Measurements from ENCODE around the gene ZNF768. TPM values are rescaled to one million over a fixed set of nuclear protein-coding genes. Genes with fewer than 3 reads are reported as not detected.
A peak's percentile ranks its signal among the peaks of the same experiment; 100 is the strongest.

ZNF768 gene
- total and polyA plus RNA-seq, 2 of the 13 experiments (the other 11 are each of a cell fraction or from before 2014, with no cell fraction given): 26.7 to 34.4 TPM

DNA sequence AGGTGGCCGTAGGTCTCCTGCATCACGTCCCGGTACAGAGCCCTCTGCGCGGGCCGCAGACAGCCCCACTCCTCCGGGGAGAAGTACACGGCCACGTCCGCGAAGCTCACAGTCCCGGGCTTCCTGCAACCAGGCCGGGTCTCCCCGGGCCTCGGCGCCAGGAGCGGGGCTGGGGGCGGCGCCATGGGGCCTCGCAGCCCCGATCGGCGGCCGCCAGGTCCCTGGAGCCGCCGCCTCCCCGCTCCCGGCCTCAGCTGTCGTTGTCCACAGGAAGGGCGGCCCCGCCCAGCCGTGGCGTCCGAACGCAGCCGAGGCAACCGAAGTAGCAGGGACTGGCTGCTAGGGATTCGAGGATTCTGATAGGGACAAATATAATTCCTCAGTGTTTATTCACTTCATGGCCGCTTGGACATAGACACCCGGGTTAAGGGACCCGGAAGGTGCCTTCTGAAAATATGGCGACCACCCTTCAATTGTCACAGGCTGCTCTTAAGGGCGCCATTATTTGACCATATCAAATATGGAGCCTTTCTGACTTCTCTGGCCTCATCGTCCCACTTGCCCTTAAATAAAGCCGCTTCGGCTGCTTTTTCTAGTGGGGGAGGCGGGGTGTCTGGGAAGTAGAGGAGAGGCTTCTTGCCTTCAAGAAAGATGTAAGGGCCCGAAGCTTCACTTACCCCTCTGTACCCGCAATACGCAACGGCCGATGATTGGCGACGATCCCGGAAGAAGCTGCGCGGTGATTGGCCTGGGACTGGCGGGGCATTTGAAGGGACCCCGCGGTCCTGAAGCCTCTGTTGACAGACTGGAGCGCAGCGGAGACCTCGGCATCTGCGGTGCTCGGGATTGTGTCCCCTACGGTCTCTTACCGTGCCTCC, 45.3 kb upstream of the ZNF768 start, which contains the start of gene ZNF688 (continued):
- TF ChIP-seq HNF4A (CRISPR knock-in tag; IDR thresholded peaks at IDR 0.05): no peak; the same call in 1 of the 2 replicates
- TF ChIP-seq ZNF672 (CRISPR knock-in tag; IDR thresholded peaks at IDR 0.05): no peak
- TF ChIP-seq, protein P1, sequence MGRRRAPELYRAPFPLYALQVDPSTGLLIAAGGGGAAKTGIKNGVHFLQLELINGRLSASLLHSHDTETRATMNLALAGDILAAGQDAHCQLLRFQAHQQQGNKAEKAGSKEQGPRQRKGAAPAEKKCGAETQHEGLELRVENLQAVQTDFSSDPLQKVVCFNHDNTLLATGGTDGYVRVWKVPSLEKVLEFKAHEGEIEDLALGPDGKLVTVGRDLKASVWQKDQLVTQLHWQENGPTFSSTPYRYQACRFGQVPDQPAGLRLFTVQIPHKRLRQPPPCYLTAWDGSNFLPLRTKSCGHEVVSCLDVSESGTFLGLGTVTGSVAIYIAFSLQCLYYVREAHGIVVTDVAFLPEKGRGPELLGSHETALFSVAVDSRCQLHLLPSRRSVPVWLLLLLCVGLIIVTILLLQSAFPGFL (CRISPR knock-in tag; IDR thresholded peaks at IDR 0.05): no peak
- TF ChIP-seq, protein P2, sequence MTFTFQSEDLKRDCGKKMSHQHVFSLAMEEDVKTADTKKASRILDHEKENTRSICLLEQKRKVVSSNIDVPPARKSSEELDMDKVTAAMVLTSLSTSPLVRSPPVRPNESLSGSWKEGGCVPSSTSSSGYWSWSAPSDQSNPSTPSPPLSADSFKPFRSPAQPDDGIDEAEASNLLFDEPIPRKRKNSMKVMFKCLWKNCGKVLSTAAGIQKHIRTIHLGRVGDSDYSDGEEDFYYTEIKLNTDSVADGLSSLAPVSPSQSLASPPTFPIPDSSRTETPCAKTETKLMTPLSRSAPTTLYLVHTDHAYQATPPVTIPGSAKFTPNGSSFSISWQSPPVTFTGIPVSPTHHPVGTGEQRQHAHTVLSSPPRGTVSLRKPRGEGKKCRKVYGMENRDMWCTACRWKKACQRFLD (CRISPR knock-in tag; IDR thresholded peaks at IDR 0.05; ENCODE audit: borderline replicate concordance): no peak
- no peak for TF ChIP-seq NR2F2 (IDR thresholded peaks at IDR 0.05; ENCODE audit: borderline replicate concordance, low read depth)
- TF ChIP-seq ZNF570 (CRISPR knock-in tag; IDR thresholded peaks at IDR 0.05; ENCODE audit: borderline replicate concordance): no peak
- peak; percentile 43; the same call in 1 of the 2 replicates for TF ChIP-seq MAZ (IDR thresholded peaks at IDR 0.05; ENCODE audit: borderline replicate concordance, low read depth, low read length)
- TF ChIP-seq MAZ (CRISPR knock-in tag; IDR thresholded peaks at IDR 0.05; ENCODE audit: low read depth): peak; percentile 87
- no peak for TF ChIP-seq IKZF1 (IDR thresholded peaks at IDR 0.05)
- no peak for TF ChIP-seq ZNF136 (CRISPR knock-in tag; IDR thresholded peaks at IDR 0.05; ENCODE audit: low read depth)
- TF ChIP-seq, protein P3, sequence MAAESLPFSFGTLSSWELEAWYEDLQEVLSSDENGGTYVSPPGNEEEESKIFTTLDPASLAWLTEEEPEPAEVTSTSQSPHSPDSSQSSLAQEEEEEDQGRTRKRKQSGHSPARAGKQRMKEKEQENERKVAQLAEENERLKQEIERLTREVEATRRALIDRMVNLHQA (CRISPR knock-in tag; IDR thresholded peaks at IDR 0.05): no peak
- TF ChIP-seq ONECUT2 (CRISPR knock-in tag; IDR thresholded peaks at IDR 0.05): no peak
- TF ChIP-seq, protein P4, sequence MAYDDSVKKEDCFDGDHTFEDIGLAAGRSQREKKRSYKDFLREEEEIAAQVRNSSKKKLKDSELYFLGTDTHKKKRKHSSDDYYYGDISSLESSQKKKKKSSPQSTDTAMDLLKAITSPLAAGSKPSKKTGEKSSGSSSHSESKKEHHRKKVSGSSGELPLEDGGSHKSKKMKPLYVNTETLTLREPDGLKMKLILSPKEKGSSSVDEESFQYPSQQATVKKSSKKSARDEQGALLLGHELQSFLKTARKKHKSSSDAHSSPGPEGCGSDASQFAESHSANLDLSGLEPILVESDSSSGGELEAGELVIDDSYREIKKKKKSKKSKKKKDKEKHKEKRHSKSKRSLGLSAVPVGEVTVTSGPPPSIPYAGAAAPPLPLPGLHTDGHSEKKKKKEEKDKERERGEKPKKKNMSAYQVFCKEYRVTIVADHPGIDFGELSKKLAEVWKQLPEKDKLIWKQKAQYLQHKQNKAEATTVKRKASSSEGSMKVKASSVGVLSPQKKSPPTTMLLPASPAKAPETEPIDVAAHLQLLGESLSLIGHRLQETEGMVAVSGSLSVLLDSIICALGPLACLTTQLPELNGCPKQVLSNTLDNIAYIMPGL (CRISPR knock-in tag; IDR thresholded peaks at IDR 0.05; ENCODE audit: borderline replicate concordance in 1 of 2, low read depth in 1 of 2): peak in 1 of 2 experiments; percentile 80; a peak in 3 of 4 replicates
- no peak for TF ChIP-seq TBL1XR1 (IDR thresholded peaks at IDR 0.05; ENCODE audit: borderline replicate concordance, low read length, partially characterized antibody)
- peak; percentile 56; the same call in 1 of the 2 replicates for TF ChIP-seq RARG (CRISPR knock-in tag; IDR thresholded peaks at IDR 0.05; ENCODE audit: low read depth)
- TF ChIP-seq HNRNPUL1 (IDR thresholded peaks at IDR 0.05; ENCODE audit: low read depth, low read length): no peak
- TF ChIP-seq, protein P5, sequence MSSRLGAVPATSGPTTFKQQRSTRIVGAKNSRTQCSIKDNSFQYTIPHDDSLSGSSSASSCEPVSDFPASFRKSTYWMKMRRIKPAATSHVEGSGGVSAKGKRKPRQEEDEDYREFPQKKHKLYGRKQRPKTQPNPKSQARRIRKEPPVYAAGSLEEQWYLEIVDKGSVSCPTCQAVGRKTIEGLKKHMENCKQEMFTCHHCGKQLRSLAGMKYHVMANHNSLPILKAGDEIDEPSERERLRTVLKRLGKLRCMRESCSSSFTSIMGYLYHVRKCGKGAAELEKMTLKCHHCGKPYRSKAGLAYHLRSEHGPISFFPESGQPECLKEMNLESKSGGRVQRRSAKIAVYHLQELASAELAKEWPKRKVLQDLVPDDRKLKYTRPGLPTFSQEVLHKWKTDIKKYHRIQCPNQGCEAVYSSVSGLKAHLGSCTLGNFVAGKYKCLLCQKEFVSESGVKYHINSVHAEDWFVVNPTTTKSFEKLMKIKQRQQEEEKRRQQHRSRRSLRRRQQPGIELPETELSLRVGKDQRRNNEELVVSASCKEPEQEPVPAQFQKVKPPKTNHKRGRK (CRISPR knock-in tag; IDR thresholded peaks at IDR 0.05): no peak
- no peak for TF ChIP-seq GPN1 (CRISPR knock-in tag; IDR thresholded peaks at IDR 0.05; ENCODE audit: borderline replicate concordance)
- no peak for TF ChIP-seq NCOA5 (CRISPR knock-in tag; IDR thresholded peaks at IDR 0.05)
- TF ChIP-seq, protein P6, sequence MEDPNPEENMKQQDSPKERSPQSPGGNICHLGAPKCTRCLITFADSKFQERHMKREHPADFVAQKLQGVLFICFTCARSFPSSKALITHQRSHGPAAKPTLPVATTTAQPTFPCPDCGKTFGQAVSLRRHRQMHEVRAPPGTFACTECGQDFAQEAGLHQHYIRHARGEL (CRISPR knock-in tag; IDR thresholded peaks at IDR 0.05): no peak
- TF ChIP-seq, protein P7, sequence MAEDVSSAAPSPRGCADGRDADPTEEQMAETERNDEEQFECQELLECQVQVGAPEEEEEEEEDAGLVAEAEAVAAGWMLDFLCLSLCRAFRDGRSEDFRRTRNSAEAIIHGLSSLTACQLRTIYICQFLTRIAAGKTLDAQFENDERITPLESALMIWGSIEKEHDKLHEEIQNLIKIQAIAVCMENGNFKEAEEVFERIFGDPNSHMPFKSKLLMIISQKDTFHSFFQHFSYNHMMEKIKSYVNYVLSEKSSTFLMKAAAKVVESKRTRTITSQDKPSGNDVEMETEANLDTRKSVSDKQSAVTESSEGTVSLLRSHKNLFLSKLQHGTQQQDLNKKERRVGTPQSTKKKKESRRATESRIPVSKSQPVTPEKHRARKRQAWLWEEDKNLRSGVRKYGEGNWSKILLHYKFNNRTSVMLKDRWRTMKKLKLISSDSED (CRISPR knock-in tag; IDR thresholded peaks at IDR 0.05): no peak

Measured in HepG2 (cell line).